ENCODE results near the gene DAZL. TPM values are rescaled to one million over a fixed set of nuclear protein-coding genes. Genes with fewer than 3 reads are reported as not detected.

Gene DAZL, protein sequence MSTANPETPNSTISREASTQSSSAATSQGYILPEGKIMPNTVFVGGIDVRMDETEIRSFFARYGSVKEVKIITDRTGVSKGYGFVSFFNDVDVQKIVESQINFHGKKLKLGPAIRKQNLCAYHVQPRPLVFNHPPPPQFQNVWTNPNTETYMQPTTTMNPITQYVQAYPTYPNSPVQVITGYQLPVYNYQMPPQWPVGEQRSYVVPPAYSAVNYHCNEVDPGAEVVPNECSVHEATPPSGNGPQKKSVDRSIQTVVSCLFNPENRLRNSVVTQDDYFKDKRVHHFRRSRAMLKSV
- not detected in 2 replicates for total RNA-seq

DNA sequence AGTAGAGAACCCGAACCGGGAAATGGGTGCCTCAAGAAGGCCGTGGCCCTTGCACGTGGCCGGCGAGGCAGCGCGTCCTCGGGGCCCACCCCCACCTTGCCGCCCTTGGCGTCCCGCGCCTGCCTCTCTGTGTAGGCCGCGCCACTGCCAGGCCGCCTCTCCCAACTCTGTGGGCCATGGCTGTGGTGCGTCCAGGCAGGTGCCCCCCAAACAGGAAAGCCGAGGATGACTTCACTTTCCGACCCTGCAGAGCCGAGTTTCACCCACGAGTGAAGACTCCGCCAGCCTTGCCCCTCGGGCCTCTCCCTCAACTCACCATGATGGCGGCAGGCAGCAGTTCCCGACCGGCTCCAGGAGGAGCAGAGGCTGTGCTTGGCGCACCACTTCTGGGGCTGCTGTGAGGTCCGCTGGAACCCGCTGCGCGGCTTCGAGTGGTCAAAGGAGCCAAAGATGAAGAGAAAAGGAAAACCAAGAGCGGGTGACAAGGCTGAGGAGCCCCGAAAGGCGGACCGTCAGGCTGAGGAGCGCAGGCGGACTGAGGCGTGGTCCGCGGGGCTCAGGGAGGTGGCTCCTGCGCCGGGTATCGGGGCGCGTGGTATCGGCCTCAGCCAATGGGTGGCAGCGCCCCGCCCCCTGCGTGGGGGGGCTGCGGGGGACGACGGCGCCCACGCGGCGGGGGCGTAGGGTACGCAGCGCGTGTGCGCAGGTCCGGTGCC, at the start of gene DAZL:
Gene DAZL, minus strand, starts transcription at position 537 of the 716 bp plus-strand sequence. Its CDS starts 218 bp downstream, at position 319.

Other genes with a start within 250 kb of the DAZL start
- gene RFTN1, start 91.7 kb downstream of the DAZL start, total RNA-seq: 74.0 and 96.8 TPM in 2 replicates